SK-N-SH (cell line): ENCODE results near the gene ZNF132. TPM values are rescaled to one million over a fixed set of nuclear protein-coding genes. Genes with fewer than 3 reads are reported as not detected.

ENCODE experiments used
- CTCF ChIA-PET: fragments of 300-600, 350-600 bp; formaldehyde crosslinking; extraction: SDS; loops from one replicate; lab custom pipeline; 2021; lab: Yijun Ruan, JAX
- POLR2A ChIA-PET: fragments of 350-600 bp; sonication (Branson Sonifier 250); formaldehyde crosslinking; extraction: SDS; loops from one replicate; lab custom pipeline; 2020; ENCODE audit warnings: antibody characterized with exemption, inconsistent platforms; lab: Yijun Ruan, JAX
- DNase-seq: peaks from one replicate; pipeline ENCODE4 v3.0.0; 2012
- H2AFZ ChIP-seq: fragments of 200-600 bp; sonication (generic); 2 replicates; pipeline ENCODE4 v1.8.1; 2016; ENCODE audit warnings: antibody characterized with exemption, mild to moderate bottlenecking, low read depth
- H3F3A ChIP-seq: fragments of 200-600 bp; sonication (generic); replicated peaks from 2 replicates; pipeline ENCODE3; 2016; ENCODE audit warnings: antibody characterized with exemption, mild to moderate bottlenecking; ENCODE audit not compliant: insufficient read depth
- H3K27ac ChIP-seq, 2 experiments: fragments of 200-500 bp in 1 of 2; fragments of 200-600 bp in 1 of 2; sonication (Bioruptor generic) in 1 of 2; sonication (generic), shearing (Covaris generic) in 1 of 2; 2 replicates each; pipeline versions ENCODE4 v1.5.1 to v1.6.1; 2014 to 2016; ENCODE audit warnings: low read depth in 2 of 2, inconsistent platforms in 1 of 2, low read length in 1 of 2, mild to moderate bottlenecking in 1 of 2, mixed read lengths in 1 of 2
- H3K27me3 ChIP-seq: fragments of 200-600 bp; sonication (generic), shearing (Covaris generic); 2 replicates; pipeline ENCODE4 v1.6.1; 2016; ENCODE audit warnings: mixed run types; ENCODE audit not compliant: insufficient read depth
- H3K36me3 ChIP-seq, 2 experiments: fragments of 200-500 bp in 1 of 2; fragments of 200-600 bp in 1 of 2; sonication (Bioruptor generic) in 1 of 2; sonication (generic) in 1 of 2; replicated peaks in 1 of 2; 2 replicates each; pipeline versions ENCODE3 to v1.5.1; 2014 to 2016; ENCODE audit warnings: low read length in 1 of 2, mild to moderate bottlenecking in 1 of 2; ENCODE audit not compliant: insufficient read depth in 2 of 2, control insufficient read depth in 1 of 2
- H3K4me1 ChIP-seq, 2 experiments: fragments of 200-500 bp in 1 of 2; fragments of 200-600 bp in 1 of 2; sonication (Bioruptor generic) in 1 of 2; sonication (generic), shearing (Covaris generic) in 1 of 2; 2 replicates each; pipeline versions ENCODE4 v1.5.1 to v1.6.1; 2014 to 2016; ENCODE audit warnings: low read depth in 1 of 2, low read length in 1 of 2, mixed run types in 1 of 2; ENCODE audit not compliant: insufficient read depth in 2 of 2, control insufficient read depth in 1 of 2
- H3K4me2 ChIP-seq: fragments of 200-600 bp; sonication (generic), shearing (Covaris generic); 2 replicates; pipeline ENCODE4 v1.6.1; 2017; ENCODE audit warnings: mixed run types
- H3K4me3 ChIP-seq, 2 experiments: fragments of 200-500 bp in 1 of 2; fragments of 200-600 bp in 1 of 2; sonication (Bioruptor generic) in 1 of 2; sonication (generic), shearing (Covaris generic) in 1 of 2; 2 replicates each; pipeline versions ENCODE4 v1.5.1 to v1.8.1; 2014 to 2016; ENCODE audit warnings: low read depth in 2 of 2, inconsistent platforms in 1 of 2, low read length in 1 of 2, mild to moderate bottlenecking in 1 of 2, mixed read lengths in 1 of 2, moderate library complexity in 1 of 2
- H3K79me2 ChIP-seq: fragments of 200-600 bp; sonication (generic); 2 replicates; pipeline ENCODE4 v1.8.1; 2017; ENCODE audit warnings: mild to moderate bottlenecking; ENCODE audit not compliant: insufficient read depth
- H3K9ac ChIP-seq: fragments of 200-600 bp; sonication (generic); 2 replicates; pipeline ENCODE4 v1.6.1; 2017; ENCODE audit warnings: mixed run types
- H3K9me2 ChIP-seq: fragments of 200-600 bp; sonication (generic); 2 replicates; pipeline ENCODE4 v1.6.1; 2017; ENCODE audit warnings: mixed run types
- H3K9me3 ChIP-seq: fragments of 200-600 bp; sonication (generic); 2 replicates; pipeline ENCODE4 v1.6.1; 2017; ENCODE audit warnings: mixed run types, mild to moderate bottlenecking, moderate library complexity
- H4K20me1 ChIP-seq: fragments of 200-600 bp; sonication (generic); 2 replicates; pipeline ENCODE4 v1.6.1; 2017; ENCODE audit warnings: mild to moderate bottlenecking, mixed run types; ENCODE audit not compliant: insufficient read depth
- CTCF ChIP-seq: fragments of 200-600 bp; sonication (generic); IDR thresholded peaks from 2 replicates; pipeline ENCODE4 v1.6.1; 2017; ENCODE audit warnings: antibody characterized with exemption, mild to moderate bottlenecking, moderate library complexity
- ELF1 ChIP-seq: IDR thresholded peaks from 2 replicates; pipeline ENCODE4 v1.4.0; 2012
- IRF3 ChIP-seq: fragments of 150-350 bp; IDR thresholded peaks from 2 replicates; pipeline ENCODE4 v1.6.1; 2016; ENCODE audit warnings: mild to moderate bottlenecking, low read depth, low read length
- MXI1 ChIP-seq: IDR thresholded peaks from 2 replicates; pipeline ENCODE4 v1.6.1; 2012; ENCODE audit warnings: mild to moderate bottlenecking, low read depth, low read length, improper control_type of control experiment
- NFIC ChIP-seq: IDR thresholded peaks from 2 replicates; pipeline ENCODE4 v1.4.0; 2012; ENCODE audit warnings: borderline replicate concordance
- NRF1 ChIP-seq: IDR thresholded peaks from 2 replicates; pipeline ENCODE4 v1.6.1; 2012; ENCODE audit warnings: low read depth, mild to moderate bottlenecking, low read length
- POLR2AphosphoS5 ChIP-seq: IDR thresholded peaks from 2 replicates; pipeline ENCODE4 v1.6.1; 2012; ENCODE audit warnings: low read depth, low read length
- RCOR1 ChIP-seq: fragments of 150-350 bp; IDR thresholded peaks from 2 replicates; pipeline ENCODE4 v1.6.1; 2017; ENCODE audit warnings: antibody characterized with exemption, low read length
- REST ChIP-seq: IDR thresholded peaks from 2 replicates; pipeline ENCODE4 v1.6.1; 2012; ENCODE audit warnings: mild to moderate bottlenecking, low read depth, low read length, moderate library complexity
- RFX5 ChIP-seq: IDR thresholded peaks from 2 replicates; pipeline ENCODE4 v1.6.1; 2012; ENCODE audit warnings: mild to moderate bottlenecking, improper control_type of control experiment, low read length
- SIN3A ChIP-seq: IDR thresholded peaks from 2 replicates; pipeline ENCODE4 v1.6.1; 2012; ENCODE audit warnings: low read depth, mild to moderate bottlenecking, low read length, moderate library complexity, borderline replicate concordance
- YY1 ChIP-seq: IDR thresholded peaks from 2 replicates; pipeline ENCODE4 v1.4.0; 2012; ENCODE audit warnings: low read depth, mild to moderate bottlenecking
- WGBS: methylation state at CpG from one replicate; pipeline ENCODE4 v1.1.6; 2017; ENCODE audit warnings: low lambda C conversion rate; 5-methylcytosine and 5-hydroxymethylcytosine counted together
- polyA plus RNA-seq, 3 experiments: library from polyadenylated mRNA; depleted of rRNA; stranded (reverse); fragments of >200 nt; gene quantifications; 2 replicates each; pipeline ENCODE4 v1.2.3, GENCODE V29; 2012

The ZNF132 gene
- polyA plus RNA-seq, 1 of the 3 experiments (the other 2 are of a cell fraction), result 1.3 TPM

GRCh38 chr19:58480481-58480830 lies 40.5 kb upstream of the ZNF132 start (continued):
- TF ChIP-seq REST (no peak), YY1 (no peak), MXI1 (no peak), NFIC (no peak), NRF1 (no peak), RCOR1 (no peak), IRF3 (no peak)

- CTCF ChIA-PET, result interaction anchor here (1.4 kb wide), 1 partner anchor 39 kb away, joined by 5 read pairs; the partner anchor contains the start of gene ZBTB45
- TF ChIP-seq IRF3 (no peak), ELF1 (no peak), CTCF (no peak), RFX5 (no peak), YY1 (no peak), SIN3A (no peak), POLR2AphosphoS5 (no peak)
- TF ChIP-seq, all 33 proteins: peak for 0
- Histone ChIP-seq H3K4me3 (no peak overlapping the region), H3K9ac (no peak overlapping the region), H3K9me3 (no peaks in the 10 kb centered on the region), H3K27ac (no peak overlapping the region), H3K4me2 (no peak overlapping the region), H3F3A (peaks cover 3% of the 10 kb centered on the region), H3K27me3 (no peaks in the 10 kb centered on the region), H3K79me2 (no peaks in the 10 kb centered on the region), H2AFZ (no peak overlapping the region), H3K4me1 (peaks cover 0 to 24% of the 10 kb centered on the region in 2 experiments; a peak in 1 of 4 replicates), H4K20me1 (no peaks in the 10 kb centered on the region), H3K9me2 (no peaks in the 10 kb centered on the region), H3K36me3 (peaks cover 0 to 17% of the 10 kb centered on the region in 2 experiments)
- POLR2A ChIA-PET, result no interaction called here
- no peak for DNase-seq
- WGBS, result 93% methylated on average over 7 of the region's 28 CpGs
These were observed 40.0 kb upstream of the ZNF132 start for GRCh38 chr19:58479736-58480480.
